K562 (cell line): ENCODE data around the gene NRG3. TPM values are rescaled to one million over a fixed set of nuclear protein-coding genes. Genes with fewer than 3 reads are reported as not detected.

ENCODE experiments used
- ATAC-seq: fragments of 200-7000 bp; cut with Tn5 transposase; 3 replicates; pipeline ENCODE4 v1.9.1; 2020; ENCODE audit warnings: moderate library complexity
- BruUV-seq: library from RNA; stranded (reverse); fragments of 400-500 nt; replicated peaks from 2 replicates; lab custom pipeline; 2021; lab: Mats Ljungman, UMichigan
- CTCF ChIA-PET: fragments of 300-600 bp; formaldehyde crosslinking; extraction: SDS; loops from one replicate; lab custom pipeline; 2021; ENCODE audit warnings: low intra/inter-chr PET ratio; lab: Yijun Ruan, JAX
- POLR2A ChIA-PET: fragments of 300-600, 350-650 bp; sonication (Branson Sonifier 250); formaldehyde crosslinking; extraction: SDS; loops from one replicate; lab custom pipeline; 2021; ENCODE audit warnings: antibody characterized with exemption, inconsistent platforms; lab: Yijun Ruan, JAX
- DNase-seq, 4 experiments: peaks; one replicate each; pipeline versions ENCODE4 v3.0.0 to v3.0.0-alpha.2; 2011 to 2018; ENCODE audit warnings: low spot score in 3 of 4, mixed read lengths in 3 of 4; ENCODE audit errors: extremely low read depth in 1 of 4
- FAIRE-seq: peaks from 2 replicates; lab custom pipeline; 2011; peaks lifted over from hg19 to GRCh38; lab: Jason Lieb, UNC
- H2AFZ ChIP-seq: 2 replicates; pipeline ENCODE4 v1.6.0; 2011; ENCODE audit warnings: low read depth, low read length, control low read depth, inconsistent platforms
- H3K27ac ChIP-seq: fragments of 200-600 bp; 3 replicates; pipeline ENCODE4 v1.8.0; 2011; ENCODE audit warnings: low read depth, mild to moderate bottlenecking, control low read depth, inconsistent platforms, low read length, moderate library complexity, mixed read lengths; ENCODE audit errors: extremely low read depth
- H3K27me3 ChIP-seq, 2 experiments: fragments of 300-600 bp in 1 of 2; 2 replicates in 1 of 2; 3 replicates in 1 of 2; pipeline versions ENCODE4 v1.6.0 to v1.8.0; 2011; ENCODE audit warnings: inconsistent platforms in 2 of 2, low read length in 2 of 2, mild to moderate bottlenecking in 1 of 2, mixed read lengths in 1 of 2, moderate library complexity in 1 of 2; ENCODE audit not compliant: control insufficient read depth in 2 of 2, insufficient read depth in 2 of 2
- H3K36me3 ChIP-seq: fragments of 300-600 bp; 3 replicates; pipeline ENCODE4 v1.8.0; 2011; ENCODE audit warnings: mild to moderate bottlenecking, low read length, inconsistent platforms; ENCODE audit not compliant: control insufficient read depth, insufficient read depth
- H3K4me1 ChIP-seq, 2 experiments: fragments of 200-600 bp in 1 of 2; replicated peaks in 1 of 2; 2 replicates in 1 of 2; 3 replicates in 1 of 2; pipeline versions ENCODE4 v1.5.1 to v1.8.0; 2011; ENCODE audit warnings: inconsistent platforms in 2 of 2, low read length in 2 of 2, mild to moderate bottlenecking in 1 of 2, mixed read lengths in 1 of 2, moderate library complexity in 1 of 2; ENCODE audit not compliant: control insufficient read depth in 2 of 2, insufficient read depth in 2 of 2
- H3K4me2 ChIP-seq: 2 replicates; pipeline ENCODE4 v1.6.1; 2011; ENCODE audit warnings: low read length, control low read depth, inconsistent platforms, mixed read lengths; ENCODE audit not compliant: insufficient read depth
- H3K4me3 ChIP-seq: fragments of 200-600 bp; sonication (generic), shearing (Covaris generic); 2 replicates; pipeline ENCODE4 v1.5.1; 2016; ENCODE audit warnings: control low read depth, inconsistent platforms
- H3K79me2 ChIP-seq: fragments of 200-600 bp; 3 replicates; pipeline ENCODE4 v1.8.0; 2011; ENCODE audit warnings: low read length, inconsistent platforms; ENCODE audit not compliant: control insufficient read depth, insufficient read depth
- H3K9ac ChIP-seq, 2 experiments: 2 replicates each; pipeline versions ENCODE4 v1.6.0 to v1.6.1; 2011; ENCODE audit warnings: low read depth in 2 of 2, low read length in 2 of 2, control low read depth in 1 of 2, inconsistent platforms in 1 of 2, mild to moderate bottlenecking in 1 of 2, mixed read lengths in 1 of 2; ENCODE audit not compliant: insufficient read depth in 1 of 2
- H3K9me1 ChIP-seq: one replicate; pipeline ENCODE4 v1.6.0; 2011; ENCODE audit warnings: inconsistent platforms, mild to moderate bottlenecking, low read length, moderate library complexity; ENCODE audit not compliant: control insufficient read depth, insufficient read depth
- H3K9me3 ChIP-seq: replicated peaks from 2 replicates; pipeline ENCODE4 v1.5.1; 2011; ENCODE audit warnings: low read depth, low read length, inconsistent platforms; ENCODE audit not compliant: control insufficient read depth, insufficient read depth
- H4K20me1 ChIP-seq: replicated peaks from 2 replicates; pipeline ENCODE4 v1.6.1; 2011; ENCODE audit warnings: low read length, inconsistent platforms, mixed read lengths; ENCODE audit not compliant: control insufficient read depth, insufficient read depth
- ARID1B ChIP-seq: fragments of 450-650 bp; IDR thresholded peaks from 2 replicates; pipeline ENCODE4 v1.6.1; 2016; ENCODE audit warnings: antibody characterized with exemption, mild to moderate bottlenecking, inconsistent platforms
- CBX8 ChIP-seq: fragments of 200-600 bp; sonication (generic); IDR thresholded peaks from 2 replicates; pipeline ENCODE4 v1.6.1; 2012; ENCODE audit warnings: borderline replicate concordance, mixed run types, low read depth, mild to moderate bottlenecking, moderate library complexity, mixed read lengths, low read length, control low read depth, inconsistent platforms; ENCODE audit not compliant: poor library complexity, severe bottlenecking; ENCODE audit errors: extremely low read depth
- FOXP4 ChIP-seq: sonication (generic); formaldehyde crosslinking; IDR thresholded peaks from 2 replicates; pipeline ENCODE4 v1.8.0; 2022; ENCODE audit warnings: mild to moderate bottlenecking, missing genetic modification reagents, borderline replicate concordance
- HDAC8 ChIP-seq: fragments of 450-650 bp; IDR thresholded peaks from 2 replicates; pipeline ENCODE4 v1.6.1; 2016; ENCODE audit warnings: mild to moderate bottlenecking, missing genetic modification characterization, moderate library complexity, missing compliant biosample characterization
- KAT7 ChIP-seq: sonication (generic); formaldehyde crosslinking; IDR thresholded peaks from 2 replicates; pipeline ENCODE4 v1.8.0; 2022; ENCODE audit warnings: missing genetic modification reagents, mild to moderate bottlenecking, borderline replicate concordance
- KLF6 ChIP-seq: fragments of 250-450 bp; sonication (Bioruptor Pico); IDR thresholded peaks from 2 replicates; pipeline ENCODE4 v1.4.0; 2020; ENCODE audit warnings: mild to moderate bottlenecking, moderate library complexity, borderline replicate concordance
- MTA1 ChIP-seq: fragments of 450-650 bp; IDR thresholded peaks from 2 replicates; pipeline ENCODE4 v1.6.1; 2017; ENCODE audit warnings: borderline replicate concordance
- MXD1 ChIP-seq: fragments of 250-450 bp; sonication (Bioruptor Pico); IDR thresholded peaks from 2 replicates; pipeline ENCODE4 v1.8.0; 2021; ENCODE audit warnings: borderline replicate concordance, mild to moderate bottlenecking, moderate library complexity; ENCODE audit not compliant: poor library complexity, severe bottlenecking
- PHF20 ChIP-seq: fragments of 450-650 bp; IDR thresholded peaks from 2 replicates; pipeline ENCODE4 v1.6.1; 2018; ENCODE audit not compliant: partially characterized antibody
- RAD51 ChIP-seq: fragments of 450-650 bp; IDR thresholded peaks from 2 replicates; pipeline ENCODE4 v1.7.1; 2016; ENCODE audit warnings: low read depth, mild to moderate bottlenecking, borderline replicate concordance
- SMARCA4 ChIP-seq: fragments of 450-650 bp; IDR thresholded peaks from 2 replicates; pipeline ENCODE4 v1.6.1; 2016
- TGIF2 ChIP-seq: sonication (generic); formaldehyde crosslinking; IDR thresholded peaks from 2 replicates; pipeline ENCODE4 v1.8.1; 2022; ENCODE audit warnings: mild to moderate bottlenecking, missing genetic modification reagents, moderate library complexity
- WHSC1 ChIP-seq: IDR thresholded peaks from one replicate; pipeline ENCODE4 v1.6.1; 2012; ENCODE audit warnings: low read length, control low read depth, inconsistent platforms
- YBX1 ChIP-seq: fragments of 450-650 bp; IDR thresholded peaks from 2 replicates; pipeline ENCODE4 v1.7.1; 2016; ENCODE audit warnings: mild to moderate bottlenecking
- ZKSCAN8 ChIP-seq: fragments of 200-800 bp; sonication (Bioruptor generic); IDR thresholded peaks from 2 replicates; pipeline ENCODE4 v1.6.1; 2016; ENCODE audit warnings: missing genetic modification characterization, missing compliant biosample characterization
- ZNF140 ChIP-seq: fragments of 250-450 bp; sonication (Bioruptor Pico); IDR thresholded peaks from 2 replicates; pipeline ENCODE4 v1.8.0; 2021; ENCODE audit warnings: moderate library complexity, mild to moderate bottlenecking, inconsistent platforms
- ZNF586 ChIP-seq: fragments of 450-650 bp; formaldehyde crosslinking; conservative IDR thresholded peaks from 2 replicates; pipeline ENCODE4 v1.4.0; 2020; ENCODE audit warnings: mild to moderate bottlenecking, moderate library complexity
- ZNF696 ChIP-seq: fragments of 250-450 bp; sonication (Bioruptor Pico); conservative IDR thresholded peaks from 2 replicates; pipeline ENCODE4 v1.4.0; 2020; ENCODE audit warnings: mild to moderate bottlenecking, moderate library complexity
- ZNF707 ChIP-seq: fragments of 250-450 bp; sonication (Bioruptor Pico); conservative IDR thresholded peaks from 2 replicates; pipeline ENCODE4 v1.8.0; 2022; ENCODE audit warnings: inconsistent platforms, mild to moderate bottlenecking, moderate library complexity
- in situ Hi-C: fragments of 300-500 bp; cut with MboI; formaldehyde crosslinking; loops from 4 replicates; pipeline ENCODE4 v1.15.0; 2018; ENCODE audit warnings: inconsistent platforms, mixed read lengths
- intact Hi-C: fragments of 100-400 bp; cut with micrococcal nuclease; formaldehyde crosslinking; loops from 2 replicates; pipeline ENCODE4 v1.14.2; 2022
- polyA plus RNA-seq, 8 experiments: library from polyadenylated mRNA; depleted of rRNA in 4 of 8; stranded (reverse) in 5 of 8; unstranded in 3 of 8; fragments of >200 nt; fragmentation: Nextera tagmentation in 2 of 8; fragmentation: Illumina TruSeq in 1 of 8; extraction: Ambion mirVana in 2 of 8; extraction: Trizol in 1 of 8; gene quantifications; 2 replicates each; pipeline versions ENCODE4 v1.2.1 to v1.2.3, GENCODE V29; 2011 to 2014; ENCODE audit warnings: inconsistent platforms in 1 of 8, missing spikeins in 1 of 8
- total RNA-seq, 7 experiments: library from RNA; depleted of rRNA in 6 of 7; stranded (reverse); fragments of >200 nt in 6 of 7; fragmentation: Illumina TruSeq in 2 of 7; extraction: Trizol in 2 of 7; gene quantifications; 2 replicates each; pipeline versions ENCODE4 v1.2.1 to v1.2.3, GENCODE V29; 2011 to 2021; ENCODE audit warnings: low replicate concordance in 1 of 7

Gene NRG3
- total and polyA plus RNA-seq, 9 of the 15 experiments (the other 6 are each of a cell fraction or from before 2014, with no cell fraction given), result not detected

- CTCF ChIA-PET, result no interaction called here
- BruUV-seq, result no TSS peak
- peaks cover 1% of the 10 kb centered on the region; the same call in 1 of the 2 replicates for H3K9me3 ChIP-seq
Measured at GRCh38 chr10:82757901-82758300, 882.9 kb downstream of the NRG3 start.

More at GRCh38 chr10:82757901-82758300, 882.9 kb downstream of the NRG3 start:
- TF ChIP-seq MTA1 (no peak), HDAC8 (tag) (no peak), ZNF586 (CRISPR knock-in tag) (no peak), ZNF140 (CRISPR knock-in tag) (no peak), SMARCA4 (no peak), FOXP4 (CRISPR knock-in tag) (no peak), ARID1B (no peak), ZKSCAN8 (no peak), CBX8 (no peak), ZNF696 (no peak), PHF20 (no peak), RAD51 (no peak), YBX1 (no peak), WHSC1 (no peak), KLF6 (no peak), MXD1 (CRISPR knock-in tag) (no peak), ZNF707 (CRISPR knock-in tag) (no peak), TGIF2 (no peak), KAT7 (no peak)
- Histone ChIP-seq H3K4me1 (no peaks in the 10 kb centered on the region), H3K27me3 (no peaks in the 10 kb centered on the region), H3K36me3 (no peaks in the 10 kb centered on the region), H3K79me2 (no peaks in the 10 kb centered on the region), H3K4me2 (no peak overlapping the region), H3K9ac (no peak overlapping the region), H2AFZ (no peak overlapping the region), H3K4me3 (no peak overlapping the region), H3K9me1 (no peaks in the 10 kb centered on the region), H3K27ac (no peak overlapping the region), H4K20me1 (no peaks in the 10 kb centered on the region)
- ATAC-seq, result no peak
- FAIRE-seq, result peak; percentile 15
- no peak for DNase-seq
- POLR2A ChIA-PET, result no interaction called here
- intact Hi-C loops (no loop called here), in situ Hi-C loops (no loop called here)
